Measurements from ENCODE around the gene PCP2.

DNA sequence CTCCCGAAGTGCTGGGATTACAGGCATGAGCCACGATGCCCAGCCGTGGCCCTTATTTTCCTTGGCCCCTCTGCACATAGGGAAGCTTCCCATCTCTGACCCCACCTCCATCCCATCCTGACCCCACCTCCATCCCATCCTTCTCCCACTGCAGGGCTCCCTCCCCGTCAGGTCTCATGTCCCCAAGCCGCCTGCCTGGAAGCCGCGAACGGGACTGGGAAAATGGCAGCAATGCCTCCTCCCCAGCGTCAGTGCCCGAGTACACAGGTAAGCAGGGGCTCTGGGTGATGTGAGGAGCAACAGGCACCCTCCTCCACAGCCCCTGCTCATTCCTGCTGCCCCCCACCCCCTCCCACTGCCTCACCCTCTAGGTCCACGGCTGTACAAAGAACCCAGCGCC is 16.3 kb downstream of the PCP2 start:
- TF ChIP-seq GATA2 (IDR thresholded peaks at IDR 0.05; ENCODE audit: low read depth, low read length) (no peak), GATA3 (IDR thresholded peaks at IDR 0.05; ENCODE audit: low read depth, low read length) (no peak)
